GM19035 (cell line): ENCODE data around the gene OSCP1.
A peak's percentile ranks its signal among the peaks of the same experiment; 100 is the strongest.

Experiments
- ATAC-seq: cut with Tn5 transposase; IDR thresholded peaks from one replicate; pipeline ENCODE4 v1.9.1; 2021; ENCODE audit not compliant: unreplicated experiment

Gene OSCP1

DNA sequence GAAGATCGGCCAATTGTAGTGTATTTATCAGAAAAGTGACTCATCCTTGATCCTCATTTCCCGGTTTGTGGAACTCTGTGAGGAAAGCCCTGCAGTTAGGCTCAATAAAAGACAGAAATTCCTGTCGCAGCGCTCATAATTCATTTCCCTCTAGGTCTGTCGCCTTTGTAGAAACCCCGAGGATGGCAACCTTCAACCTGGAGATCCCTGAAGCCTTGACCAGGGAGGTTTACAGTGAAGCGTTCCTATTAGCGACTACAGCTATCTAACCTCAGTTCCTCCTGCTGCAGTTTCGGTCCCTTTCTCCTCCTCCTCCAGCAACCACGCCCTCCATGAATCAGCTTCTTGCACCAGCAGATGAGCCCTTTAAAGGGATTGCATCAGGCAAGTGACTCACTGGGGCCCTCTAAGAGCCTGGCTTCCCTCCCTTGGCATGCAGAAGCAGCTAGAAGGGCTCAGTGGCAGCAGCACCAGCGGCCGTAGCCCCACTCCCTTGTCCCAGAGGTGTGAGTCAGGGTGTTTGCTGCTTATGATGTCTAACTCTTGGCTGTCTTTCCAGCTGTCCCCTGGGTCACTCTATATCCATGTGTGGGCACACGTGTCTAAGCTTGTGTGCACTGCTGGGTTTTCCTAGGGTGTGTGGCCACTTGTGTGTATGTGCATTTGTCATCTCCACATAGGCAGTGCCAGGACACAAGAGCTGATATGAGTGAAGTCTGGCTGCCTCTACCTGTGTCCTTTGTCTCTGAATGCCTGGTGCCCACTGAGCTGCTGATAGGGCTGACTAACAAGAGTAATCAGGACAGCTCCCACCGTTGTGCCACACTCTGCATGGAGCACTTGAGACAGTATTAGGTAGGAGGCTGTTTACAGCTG, 63.7 kb downstream of the OSCP1 start:
- ATAC-seq, result peak; percentile 43

DNA sequence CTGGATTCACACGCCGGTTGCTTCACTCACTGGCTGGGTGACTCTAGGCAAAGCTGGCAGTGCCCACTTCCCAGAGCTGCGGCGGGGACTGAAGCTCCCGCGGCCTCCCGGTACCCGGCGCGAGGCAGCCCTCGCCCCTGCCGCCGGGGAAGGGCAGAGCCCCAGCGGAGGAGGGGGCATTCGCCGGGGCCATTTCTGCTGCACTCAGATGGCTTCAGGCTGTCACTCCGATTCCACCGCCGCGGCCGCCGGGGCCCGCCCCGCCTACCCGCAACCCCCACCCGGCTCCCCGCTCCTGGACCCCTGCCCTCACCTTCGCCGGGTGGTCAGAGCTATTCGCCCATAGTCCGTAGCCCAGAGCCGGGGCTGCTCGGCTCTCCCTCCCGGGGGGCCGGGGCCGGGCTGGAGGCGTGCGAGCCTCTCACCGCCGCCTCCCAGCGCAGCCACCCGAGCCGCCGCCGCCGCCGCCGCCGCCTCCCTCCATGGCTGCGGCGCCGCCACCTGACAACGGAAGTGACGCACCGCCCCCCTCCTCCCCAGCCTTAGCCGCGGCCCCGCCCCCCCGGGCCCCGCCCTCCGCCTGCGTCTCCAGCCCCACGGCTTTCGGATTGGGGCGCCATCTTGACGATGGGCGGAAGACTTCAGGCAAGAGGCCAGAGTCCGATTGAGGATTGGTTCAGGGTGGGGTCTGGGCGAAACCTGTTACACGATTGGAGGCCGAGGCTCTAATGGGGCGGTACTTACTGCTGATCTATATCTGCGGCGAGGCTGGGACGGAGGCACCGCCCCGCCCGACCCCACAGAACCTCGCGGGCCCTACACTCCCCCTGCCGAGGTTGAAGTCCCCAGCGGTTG, 64.6 kb downstream of the OSCP1 start, which contains the start of gene STK40:
STK40 (minus strand) TSS at position 515 of the 855 bp plus-strand sequence. CDS start 24,592 bp downstream, outside the sequence.
- ATAC-seq, result peak; percentile 85

DNA sequence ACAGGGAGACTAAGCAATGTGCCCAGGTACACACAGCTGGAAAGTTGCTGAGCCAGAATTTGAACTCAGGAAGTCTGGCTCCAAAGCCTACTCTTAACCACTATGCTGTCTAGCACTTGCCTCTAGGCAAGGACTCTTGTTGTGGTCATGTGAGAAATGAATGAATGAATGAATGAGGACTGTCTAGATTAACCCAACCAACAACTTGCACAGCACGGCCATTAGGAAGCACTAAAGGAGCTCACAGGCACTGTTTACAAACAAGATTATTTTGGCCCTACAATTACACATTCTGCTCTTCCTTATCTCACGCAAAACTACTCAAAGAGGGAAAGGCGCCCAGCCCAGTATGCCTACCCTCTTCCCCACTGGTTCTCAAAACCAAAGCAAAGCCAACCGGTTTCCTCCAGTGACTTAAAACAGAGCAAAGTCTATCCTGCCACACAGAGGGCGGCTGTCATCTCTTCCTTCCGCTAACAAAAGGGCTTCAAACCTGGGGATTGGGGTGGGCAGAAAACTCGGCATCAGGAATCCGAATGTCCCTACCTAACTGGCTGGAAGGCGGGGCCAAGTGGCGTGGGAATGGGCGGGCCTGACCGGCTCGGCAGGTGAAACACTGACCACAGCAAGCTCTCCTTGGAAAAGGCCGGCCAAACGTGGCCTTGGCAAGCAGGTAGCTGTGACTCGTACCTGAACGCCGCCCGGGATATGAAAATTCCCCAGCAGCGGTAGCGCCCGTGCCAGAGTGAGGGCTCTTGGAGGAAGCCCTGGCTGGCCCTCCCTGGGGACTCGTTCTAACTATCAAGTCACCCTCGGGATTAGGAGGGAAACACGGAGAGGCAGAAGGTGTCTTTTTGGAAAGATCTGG, 65.5 kb downstream of the OSCP1 start:
- no peak for ATAC-seq

DNA sequence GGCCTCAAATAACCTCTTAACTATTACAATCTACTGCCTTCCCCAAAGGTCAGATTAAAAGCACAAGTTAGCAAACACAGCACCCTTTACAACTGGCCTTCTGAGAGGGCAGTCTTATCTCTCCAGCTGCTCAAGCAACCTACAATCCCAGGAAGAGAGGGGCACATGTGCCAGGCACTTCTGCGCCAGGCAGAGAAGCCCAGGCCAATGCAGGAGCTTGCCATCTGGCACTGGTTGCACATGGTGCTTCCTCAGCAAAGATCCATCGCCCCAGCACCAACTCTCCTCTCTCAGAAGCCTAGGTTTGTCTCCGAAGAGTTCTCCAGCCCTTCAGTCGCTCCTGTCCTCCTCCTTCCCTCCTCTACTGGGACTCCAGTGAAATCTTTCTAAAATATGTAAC, 67.0 kb downstream of the OSCP1 start:
- ATAC-seq, result no peak

DNA sequence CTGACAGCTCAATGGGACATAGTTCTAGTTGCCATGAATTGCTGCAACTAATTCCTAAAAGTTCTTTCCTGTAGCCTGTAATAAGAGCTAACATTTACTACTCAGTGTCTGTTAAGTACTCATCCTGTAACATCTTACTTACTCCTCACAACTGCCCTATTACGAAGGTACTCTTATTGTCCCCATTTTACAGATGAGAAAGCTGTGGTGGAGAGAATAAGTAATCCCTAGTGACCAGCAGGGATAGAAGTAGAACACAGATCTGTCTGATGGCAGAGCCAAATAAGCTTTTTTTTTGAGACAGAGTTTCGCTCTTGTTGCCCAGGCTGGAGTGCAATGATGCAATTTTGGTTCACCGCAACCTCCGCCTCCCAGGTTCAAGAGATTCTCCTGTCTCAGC, 67.6 kb downstream of the OSCP1 start:
- ATAC-seq, result no peak

DNA sequence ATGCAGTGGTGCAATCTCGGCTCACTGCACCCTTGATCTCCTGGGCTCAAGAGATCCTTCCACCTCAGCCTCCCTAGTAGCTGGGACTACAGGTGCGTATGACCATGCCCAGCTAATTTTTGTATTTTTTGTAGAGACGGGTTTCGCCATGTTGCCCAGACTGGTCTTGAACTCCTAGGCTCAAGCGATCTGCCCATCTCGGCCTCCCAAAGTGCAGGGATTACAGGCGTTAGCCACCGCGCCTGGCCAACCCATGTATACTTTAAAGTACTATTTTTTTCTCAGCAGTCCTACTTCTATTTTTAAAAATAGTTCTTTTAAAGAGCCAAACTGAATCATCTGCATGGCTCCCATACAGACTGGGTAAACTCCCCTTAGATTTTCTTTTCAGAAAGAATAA, 68.0 kb downstream of the OSCP1 start:
- ATAC-seq, result no peak

DNA sequence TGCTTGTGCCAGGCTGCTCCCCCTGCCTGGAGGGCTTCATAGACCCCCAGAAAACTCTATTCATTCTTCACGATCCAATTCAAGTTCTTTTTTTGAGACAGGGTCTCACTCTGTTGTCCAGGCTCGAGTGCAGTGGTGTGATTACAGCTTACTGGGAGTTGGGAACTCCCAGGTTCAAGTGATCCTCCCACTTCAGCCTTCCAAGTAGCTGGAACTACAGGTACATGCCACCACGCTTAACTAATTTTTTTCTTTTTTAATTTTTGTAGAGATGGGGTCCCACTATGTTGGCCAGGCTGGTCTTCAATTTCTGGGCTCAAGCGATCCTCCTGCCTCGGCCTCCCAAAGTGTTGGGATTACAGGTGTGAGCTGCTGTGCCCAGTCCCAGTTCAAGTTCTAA, 68.8 kb downstream of the OSCP1 start:
- ATAC-seq, result no peak

DNA sequence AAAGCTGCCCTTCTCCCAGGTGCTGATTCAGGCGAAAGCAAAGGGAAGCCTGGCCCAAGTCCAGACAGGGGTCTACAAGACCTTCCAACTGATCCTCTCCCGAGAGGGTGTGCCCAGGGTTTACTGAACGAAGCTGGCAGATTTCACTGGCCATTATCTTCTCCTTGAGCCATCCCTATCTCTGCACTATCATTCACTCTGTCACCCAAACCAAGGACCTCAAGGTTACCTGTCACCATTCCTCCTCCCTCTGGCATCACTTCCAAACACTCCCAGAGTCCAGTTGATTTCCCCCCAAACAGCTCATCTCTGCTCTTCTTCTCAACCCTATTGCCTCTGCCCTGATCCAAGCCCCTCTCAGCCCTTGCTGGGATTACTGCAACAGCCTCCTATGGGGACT, 69.5 kb downstream of the OSCP1 start:
- ATAC-seq, result no peak

DNA sequence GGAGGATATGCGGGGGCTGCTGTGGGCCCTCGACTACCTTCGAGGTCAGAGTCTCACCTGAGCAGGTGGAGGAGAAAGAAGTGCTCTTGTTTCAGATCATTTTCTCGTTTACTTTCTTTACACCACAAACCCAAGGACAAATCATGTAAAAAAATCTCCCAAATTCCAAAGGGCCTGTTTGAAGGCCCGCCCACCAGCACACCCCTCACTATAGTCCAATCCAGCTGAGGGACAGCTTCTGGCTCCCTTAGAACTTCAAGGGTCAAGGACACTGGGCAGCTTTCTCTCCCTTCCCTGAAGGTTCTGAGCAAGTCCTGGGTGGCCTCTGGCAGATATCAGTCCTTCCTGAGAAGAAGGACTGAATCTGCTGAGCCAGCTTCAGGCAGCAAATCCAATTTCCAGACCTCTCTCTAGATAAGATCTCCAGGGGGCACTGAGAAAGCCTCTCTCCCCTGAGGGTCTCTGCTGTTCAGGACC, 70.1 kb downstream of the OSCP1 start:
- no peak for ATAC-seq

DNA sequence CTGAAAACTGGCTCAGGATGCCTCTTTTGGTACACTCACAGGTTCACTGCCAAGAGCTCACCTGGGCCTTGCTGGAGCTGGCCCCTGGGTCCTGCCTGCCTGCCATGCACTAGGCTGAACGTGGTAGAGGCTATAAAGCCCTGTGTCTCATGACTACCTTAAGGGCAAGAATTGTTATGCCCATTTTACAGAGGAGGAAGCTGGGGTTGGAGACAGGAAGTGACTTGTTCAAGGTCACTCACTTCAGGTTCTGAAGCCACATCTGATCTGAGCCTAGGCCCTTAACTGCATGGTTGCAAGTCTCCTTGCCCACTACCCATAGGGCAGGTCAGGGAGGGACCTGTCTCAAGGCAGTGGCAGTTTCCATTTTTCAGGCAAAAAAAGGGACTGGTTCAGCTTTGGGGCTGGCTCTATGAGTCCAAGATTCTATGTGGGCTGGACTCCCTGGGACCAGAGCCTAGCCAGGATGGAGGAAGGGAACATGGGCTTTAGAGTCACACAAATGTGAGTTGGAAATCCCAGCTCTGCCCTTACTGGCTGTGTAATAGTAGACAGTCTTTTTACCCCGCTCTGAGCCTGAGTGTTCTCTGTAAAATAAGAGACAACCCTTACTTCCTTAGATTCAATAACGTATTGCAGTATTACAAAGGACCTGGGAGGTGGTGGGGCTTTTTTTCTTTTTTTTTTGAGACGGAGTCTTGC, 72.3 kb downstream of the OSCP1 start:
- ATAC-seq, result no peak

DNA sequence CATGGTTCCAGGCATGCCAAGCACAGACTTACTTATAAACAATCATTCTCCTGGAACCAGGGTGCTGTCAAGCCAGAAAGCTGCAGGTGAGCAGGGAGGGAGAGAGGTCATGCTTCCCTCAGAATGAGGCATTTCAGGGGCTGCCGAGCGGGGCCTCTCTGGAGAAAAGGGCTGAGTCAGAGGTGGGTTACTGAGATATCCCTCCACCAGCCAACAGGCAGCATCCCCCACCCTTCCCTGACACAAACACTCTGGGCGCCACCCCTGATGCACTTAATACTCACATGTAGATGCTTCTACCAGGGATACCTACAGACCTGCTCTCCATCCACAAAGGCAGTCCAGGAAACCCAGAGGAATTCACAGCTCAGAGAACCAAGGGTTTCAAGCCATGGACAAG, 77.6 kb downstream of the OSCP1 start:
- ATAC-seq, result no peak

DNA sequence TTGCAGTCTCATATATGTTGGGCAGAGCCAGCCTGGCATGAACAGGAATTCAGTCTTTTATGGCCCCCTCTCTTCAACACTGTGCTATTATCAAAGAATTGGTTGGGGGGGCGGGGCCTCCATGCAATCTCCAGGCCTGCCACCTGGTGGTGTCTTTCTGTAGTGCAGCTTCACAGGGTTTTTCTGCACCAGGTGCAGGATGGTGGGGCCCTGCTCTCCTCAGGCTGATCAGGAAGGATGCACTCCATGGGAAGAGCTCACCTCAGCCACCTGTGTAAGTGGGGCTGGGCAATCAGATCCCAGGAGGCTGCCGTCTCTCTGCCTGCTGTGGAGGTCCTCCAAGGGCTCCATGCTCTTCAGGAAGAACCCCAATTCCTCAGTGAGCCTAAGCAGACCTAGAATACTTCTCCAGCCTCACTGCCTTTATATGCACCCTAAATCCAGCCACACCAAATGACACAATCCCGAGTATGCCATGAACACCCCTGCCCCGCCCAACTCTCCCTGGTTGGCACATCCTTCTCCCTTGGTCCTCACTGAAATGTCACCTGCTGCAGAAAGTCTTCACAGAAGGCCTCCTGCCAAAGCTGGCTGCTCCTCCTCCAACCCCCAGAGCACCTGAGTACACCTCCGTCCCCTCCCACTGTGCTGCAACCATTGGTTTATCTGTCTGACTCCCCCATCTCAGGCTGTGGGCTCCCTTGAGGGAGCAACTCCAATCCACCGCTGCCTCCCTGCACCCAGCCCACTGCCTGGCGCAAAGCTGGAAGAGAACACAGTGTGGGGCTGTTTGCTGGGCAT, 81.0 kb downstream of the OSCP1 start:
- no peak for ATAC-seq
